Common myeloid progenitor, CD34-positive (primary cell): ENCODE measurements around the gene STMND1.

Experiments used
- CTCF ChIA-PET: fragments of 350-600 bp; sonication (Branson Sonifier 250); formaldehyde crosslinking; loops from one replicate; lab custom pipeline; 2021; ENCODE audit warnings: antibody characterized with exemption; lab: Charles Lee
- POLR2A ChIA-PET: fragments of 350-600 bp; sonication (Branson Sonifier 250); formaldehyde crosslinking; loops from one replicate; lab custom pipeline; 2021; ENCODE audit warnings: antibody characterized with exemption; lab: Charles Lee
- DNase-seq, 3 donors: peaks; one replicate each; pipeline versions ENCODE4 v3.0.0 to v3.0.0-alpha.2; 2013
- H3K27ac ChIP-seq, 2 experiments: 1 replicate in 1 of 2; 2 replicates in 1 of 2; pipeline ENCODE4 v1.7.0; 2013; ENCODE audit warnings: inconsistent platforms in 2 of 2, low read length in 2 of 2, mild to moderate bottlenecking in 2 of 2, low read depth in 1 of 2, moderate library complexity in 1 of 2; ENCODE audit not compliant: severe bottlenecking in 2 of 2, insufficient read depth in 1 of 2, poor library complexity in 1 of 2
- H3K27me3 ChIP-seq, 5 experiments: replicated peaks in 2 of 5; 1 replicate in 3 of 5; 2 replicates in 2 of 5; pipeline versions ENCODE4 v1.6.1 to v1.7.0; 2013; ENCODE audit warnings: low read length in 4 of 5, mild to moderate bottlenecking in 2 of 5, moderate library complexity in 2 of 5, inconsistent platforms in 1 of 5; ENCODE audit not compliant: insufficient read depth in 5 of 5, control insufficient read depth in 4 of 5
- H3K36me3 ChIP-seq, 4 experiments: 1 replicate in 2 of 4; 2 replicates in 2 of 4; pipeline versions ENCODE4 v1.6.1 to v1.7.0; 2013; ENCODE audit warnings: low read length in 3 of 4, control low read depth in 1 of 4, mild to moderate bottlenecking in 1 of 4; ENCODE audit not compliant: control insufficient read depth in 4 of 4, insufficient read depth in 4 of 4
- H3K4me1 ChIP-seq, 4 experiments: 1 replicate in 3 of 4; 2 replicates in 1 of 4; pipeline versions ENCODE4 v1.6.1 to v1.7.1; 2013; ENCODE audit warnings: low read length in 3 of 4, mild to moderate bottlenecking in 3 of 4, control low read depth in 1 of 4, inconsistent platforms in 1 of 4, moderate library complexity in 1 of 4; ENCODE audit not compliant: control insufficient read depth in 4 of 4, insufficient read depth in 4 of 4; ENCODE audit errors: control extremely low read depth in 1 of 4
- H3K4me3 ChIP-seq, 7 experiments: 1 replicate in 4 of 7; 2 replicates in 3 of 7; pipeline versions ENCODE4 v1.5.1 to v1.7.0; 2013; ENCODE audit warnings: mild to moderate bottlenecking in 7 of 7, low read length in 6 of 7, moderate library complexity in 6 of 7, inconsistent platforms in 2 of 7, low read depth in 2 of 7, control low read depth in 1 of 7; ENCODE audit not compliant: insufficient read depth in 4 of 7, control insufficient read depth in 1 of 7; ENCODE audit errors: extremely low read depth in 1 of 7
- H3K9me3 ChIP-seq, 5 experiments: 1 replicate in 4 of 5; 2 replicates in 1 of 5; pipeline versions ENCODE4 v1.6.1 to v1.7.1; 2013; ENCODE audit warnings: low read length in 4 of 5, mild to moderate bottlenecking in 2 of 5, inconsistent platforms in 1 of 5, low read depth in 1 of 5, moderate library complexity in 1 of 5; ENCODE audit not compliant: control insufficient read depth in 4 of 5, insufficient read depth in 2 of 5; ENCODE audit errors: control extremely low read depth in 1 of 5
- WGBS: methylation state at CpG from one replicate; pipeline ENCODE4 v1.1.5; 2013; ENCODE audit not compliant: insufficient coverage; 5-methylcytosine and 5-hydroxymethylcytosine counted together

STMND1 gene

GRCh38 chr6:17138033-17138432 lies 36.2 kb downstream of the STMND1 start:
- no peak overlapping the region for H3K27ac ChIP-seq
- H3K4me3 ChIP-seq: no peak overlapping the region
- H3K27me3 ChIP-seq: peaks cover 0 to 2% (median 0%) of the 10 kb centered on the region in 5 experiments
- H3K4me1 ChIP-seq: no peaks in the 10 kb centered on the region
- DNase-seq: no peak
- peaks cover 0 to 14% (median 6%) of the 10 kb centered on the region in 5 experiments for H3K9me3 ChIP-seq
- ChIA-PET CTCF (no interaction called here), POLR2A (no interaction called here)
- 64% methylated on average over 2 of the region's 2 CpGs for WGBS
- H3K36me3 ChIP-seq: no peaks in the 10 kb centered on the region

GRCh38 chr6:17144016-17144415 lies 42.2 kb downstream of the STMND1 start:
- WGBS: no CpG with 5 or more reads among the region's 1 CpG
- no peak for DNase-seq
- H3K27ac ChIP-seq: no peak overlapping the region
- H3K4me3 ChIP-seq: no peak overlapping the region
- peaks cover 0 to 2% (median 0%) of the 10 kb centered on the region in 5 experiments for H3K27me3 ChIP-seq
- no peaks in the 10 kb centered on the region for H3K36me3 ChIP-seq
- ChIA-PET POLR2A (no interaction called here), CTCF (no interaction called here)
- H3K4me1 ChIP-seq: no peaks in the 10 kb centered on the region
- H3K9me3 ChIP-seq: peaks cover 0 to 8% (median 0%) of the 10 kb centered on the region in 5 experiments

- CTCF ChIA-PET: no interaction called here
- H3K4me3 ChIP-seq: no peak overlapping the region
- H3K27ac ChIP-seq: no peak overlapping the region
- peaks cover 0 to 5% (median 3%) of the 10 kb centered on the region in 5 experiments for H3K9me3 ChIP-seq
- no peaks in the 10 kb centered on the region for H3K36me3 ChIP-seq
- no peaks in the 10 kb centered on the region for H3K4me1 ChIP-seq
- no peaks in the 10 kb centered on the region for H3K27me3 ChIP-seq
- DNase-seq: no peak
- POLR2A ChIA-PET: no interaction called here
- 100% methylated on average over 2 of the region's 2 CpGs for WGBS
Measured at GRCh38 chr6:17149571-17149970, 47.7 kb downstream of the STMND1 start.

DNA sequence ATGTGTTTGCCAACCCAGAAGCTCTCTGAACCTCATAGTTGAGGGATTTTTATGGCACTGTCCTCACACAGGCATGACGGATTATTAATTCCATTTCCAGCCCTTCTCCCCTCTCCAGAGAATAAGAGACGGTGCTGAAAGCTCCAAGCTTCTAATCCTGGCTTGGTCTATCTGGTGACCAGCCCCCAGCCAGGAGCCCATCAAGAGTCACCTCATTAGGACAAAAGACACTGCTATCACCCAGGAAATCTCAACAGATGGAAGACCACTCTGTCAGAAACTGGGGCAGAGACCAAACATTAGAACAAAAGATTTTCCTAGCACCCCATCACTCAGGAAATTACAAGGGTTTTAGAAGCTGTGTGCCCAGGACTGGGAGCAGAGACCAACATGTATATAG lies 48.2 kb downstream of the STMND1 start:
- no peak overlapping the region for H3K4me3 ChIP-seq
- no peaks in the 10 kb centered on the region for H3K36me3 ChIP-seq
- H3K27me3 ChIP-seq: no peaks in the 10 kb centered on the region
- no peaks in the 10 kb centered on the region for H3K4me1 ChIP-seq
- peaks cover 0 to 3% (median 2%) of the 10 kb centered on the region in 5 experiments for H3K9me3 ChIP-seq
- DNase-seq: no peak
- ChIA-PET CTCF (no interaction called here), POLR2A (no interaction called here)
- H3K27ac ChIP-seq: no peak overlapping the region
- WGBS: 100% methylated on average over 1 of the region's 2 CpGs

DNA sequence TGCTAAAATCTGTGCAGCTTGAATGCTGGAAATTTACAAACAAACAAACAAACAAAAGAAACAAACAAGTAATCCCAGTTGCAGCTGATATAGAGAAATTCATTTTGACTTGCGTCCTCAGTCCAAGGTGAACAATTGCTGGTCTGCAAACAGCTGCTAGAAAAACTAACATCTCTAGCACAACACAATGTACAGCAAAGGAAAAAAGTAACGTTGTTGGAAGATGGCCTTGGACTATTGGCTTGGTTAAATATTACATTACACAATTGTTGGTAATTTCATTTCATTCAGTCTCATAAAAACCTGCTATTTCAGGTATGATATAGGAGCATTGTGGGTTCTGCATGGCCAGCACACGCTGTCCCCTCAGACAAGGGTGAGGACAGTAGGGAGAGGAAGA lies 50.0 kb downstream of the STMND1 start:
- no peak for DNase-seq
- ChIA-PET POLR2A (no interaction called here), CTCF (no interaction called here)
- no peaks in the 10 kb centered on the region for H3K4me1 ChIP-seq
- H3K9me3 ChIP-seq: peaks cover 0 to 3% (median 2%) of the 10 kb centered on the region in 5 experiments
- H3K4me3 ChIP-seq: no peak overlapping the region
- no peaks in the 10 kb centered on the region for H3K36me3 ChIP-seq
- WGBS: 100% methylated on average over 1 of the region's 3 CpGs
- no peak overlapping the region for H3K27ac ChIP-seq
- H3K27me3 ChIP-seq: no peaks in the 10 kb centered on the region

- H3K36me3 ChIP-seq: no peaks in the 10 kb centered on the region
- no peaks in the 10 kb centered on the region for H3K4me1 ChIP-seq
- H3K27me3 ChIP-seq: no peaks in the 10 kb centered on the region
- H3K27ac ChIP-seq: no peak overlapping the region
- ChIA-PET CTCF (interaction anchor here (1.1 to 1.8 kb wide), 2 partner anchors 9 to 651 kb away, joined by 3 to 12 read pairs; no protein-coding TSS in a partner anchor), POLR2A (no interaction called here)
- H3K9me3 ChIP-seq: peaks cover 0 to 3% (median 2%) of the 10 kb centered on the region in 5 experiments
- peak in 1 of 3 donors; percentile 6 for DNase-seq
- H3K4me3 ChIP-seq: no peak overlapping the region
Measured at GRCh38 chr6:17152703-17153102, 50.9 kb downstream of the STMND1 start.

DNA sequence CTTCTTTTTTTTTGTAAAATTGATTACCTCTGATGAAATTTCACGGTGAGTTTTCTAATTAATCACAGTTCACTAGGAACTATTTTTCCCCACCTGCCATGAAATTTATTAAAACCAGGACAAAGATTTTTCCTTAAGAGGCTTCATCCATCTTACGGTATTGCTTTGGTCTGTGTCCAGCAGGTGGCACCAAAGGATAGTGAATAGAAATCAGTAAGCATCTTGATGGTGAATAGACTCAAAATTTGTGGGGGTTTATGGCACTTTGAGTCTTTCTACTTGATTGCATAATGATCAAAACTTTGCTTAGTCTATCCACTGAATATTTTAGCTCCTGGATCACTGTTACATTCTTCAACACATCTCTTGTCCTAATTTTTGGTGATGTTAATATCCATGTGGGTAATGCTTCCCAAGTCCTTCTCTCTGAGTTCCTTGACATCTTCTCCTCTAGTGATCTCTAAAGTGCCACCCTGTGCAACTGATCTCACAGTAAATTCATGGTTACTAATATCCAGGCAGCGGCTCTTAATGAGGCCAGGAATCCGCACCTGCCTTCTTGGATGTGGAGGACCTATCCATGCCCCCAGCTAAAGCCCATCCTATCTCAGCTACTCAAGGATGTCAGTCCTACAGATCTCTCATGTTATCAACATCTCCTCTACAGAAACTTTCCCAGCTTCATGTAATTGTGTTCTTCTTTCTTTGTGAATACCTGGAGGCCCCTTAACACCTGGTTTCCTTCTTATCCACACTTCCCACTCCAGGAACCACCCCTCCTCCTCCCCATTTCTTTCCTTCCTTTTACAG lies 54.5 kb downstream of the STMND1 start:
- CTCF ChIA-PET: interaction anchor here (0.6 to 4.0 kb wide), 12 partner anchors 11 to 1353 kb away, joined by 3 to 30 read pairs (median 3); no protein-coding TSS in a partner anchor
- DNase-seq: peak; percentile 82 to 90 (median 85)
- Histone ChIP-seq H3K27ac (no peak overlapping the region), H3K36me3 (no peaks in the 10 kb centered on the region), H3K4me1 (no peaks in the 10 kb centered on the region), H3K9me3 (peaks cover 0 to 3% (median 2%) of the 10 kb centered on the region in 5 experiments), H3K4me3 (no peak overlapping the region), H3K27me3 (peaks cover 0 to 2% (median 0%) of the 10 kb centered on the region in 5 experiments)
- POLR2A ChIA-PET: no interaction called here
- 80% methylated on average over 2 of the region's 4 CpGs for WGBS
